ENCODE measurements around the gene SNF8.

DNA sequence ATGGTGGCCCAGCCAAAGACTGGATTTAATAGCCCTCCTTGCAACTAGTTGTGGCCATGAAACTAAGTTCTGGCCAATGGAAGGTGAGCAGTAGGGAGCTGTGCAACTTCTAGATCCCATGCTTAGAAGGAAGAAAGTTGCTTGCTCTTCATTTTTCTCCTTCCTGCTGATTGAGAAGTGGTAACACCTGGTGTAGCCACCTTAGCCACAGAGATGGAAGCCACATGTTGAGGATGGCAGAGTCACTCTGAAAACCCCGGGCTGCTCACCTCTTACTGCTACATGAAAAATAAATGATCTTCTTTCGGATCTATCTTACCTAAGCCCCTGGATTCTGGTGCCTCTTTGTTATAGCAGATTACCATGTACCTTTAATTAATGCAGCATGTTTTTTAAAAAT lies 62.4 kb downstream of the SNF8 start:
- TF ChIP-seq POLR2A (IDR thresholded peaks at IDR 0.05; ENCODE audit: low read length), result no peak
- no peak for TF ChIP-seq GATA1 (IDR thresholded peaks at IDR 0.05; ENCODE audit: low read depth, low read length)
